Skeletal muscle cell (primary cell): ENCODE measurements around the gene SPANXN4.

Experiments
- DNase-seq: peaks from one replicate; pipeline ENCODE4 v3.0.0-alpha.2; 2010; ENCODE audit warnings: low read depth
- H3K4me3 ChIP-seq: 2 replicates; pipeline ENCODE4 v1.5.1; 2011; ENCODE audit warnings: low read depth, mild to moderate bottlenecking, control low read depth, low read length, moderate library complexity

Gene SPANXN4

GRCh38 chrX:143025628-143026027 lies at the start of gene SPANXN4:
Gene SPANXN4, plus strand, starts transcription at chrX:143025928. Its CDS starts 87 bp downstream, at chrX:143026015.
- no peak for DNase-seq

GRCh38 chrX:142977128-142977914 lies 48.4 kb upstream of the SPANXN4 start:
- no peak for DNase-seq
- H3K4me3 ChIP-seq: no peak overlapping the region

More at GRCh38 chrX:143025628-143026027, at the start of gene SPANXN4:
- H3K4me3 ChIP-seq: no peak within 1 kb of the TSS

DNA sequence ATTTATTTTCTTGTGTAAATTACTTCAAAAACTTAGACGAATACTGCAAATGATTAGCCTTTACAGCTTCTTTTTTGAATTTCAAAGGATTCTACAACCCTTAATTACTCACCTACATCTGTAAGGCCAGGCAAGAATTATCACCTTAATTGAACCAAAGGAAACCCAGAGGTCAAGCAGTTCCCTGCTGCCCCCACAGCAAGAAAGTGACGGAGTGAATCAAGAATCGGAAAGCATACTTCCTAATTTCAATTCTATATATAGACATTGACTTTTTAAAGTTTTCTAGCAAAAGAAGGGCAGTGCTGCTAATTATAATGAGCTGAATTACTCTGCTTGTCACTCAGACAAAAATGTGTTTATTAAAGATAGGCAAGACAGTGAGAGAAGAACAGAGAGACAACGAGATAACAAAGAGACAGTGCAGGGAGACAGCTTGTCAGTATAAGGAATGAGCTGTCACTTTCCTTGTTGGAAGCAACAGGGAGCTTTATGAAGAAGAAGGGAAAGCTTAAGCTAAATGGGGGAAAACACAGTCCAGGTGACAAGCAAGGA lies 47.5 kb upstream of the SPANXN4 start:
- no peak overlapping the region for H3K4me3 ChIP-seq
- no peak for DNase-seq

GRCh38 chrX:142982679-142983078 lies 43.0 kb upstream of the SPANXN4 start:
- DNase-seq: no peak

DNA sequence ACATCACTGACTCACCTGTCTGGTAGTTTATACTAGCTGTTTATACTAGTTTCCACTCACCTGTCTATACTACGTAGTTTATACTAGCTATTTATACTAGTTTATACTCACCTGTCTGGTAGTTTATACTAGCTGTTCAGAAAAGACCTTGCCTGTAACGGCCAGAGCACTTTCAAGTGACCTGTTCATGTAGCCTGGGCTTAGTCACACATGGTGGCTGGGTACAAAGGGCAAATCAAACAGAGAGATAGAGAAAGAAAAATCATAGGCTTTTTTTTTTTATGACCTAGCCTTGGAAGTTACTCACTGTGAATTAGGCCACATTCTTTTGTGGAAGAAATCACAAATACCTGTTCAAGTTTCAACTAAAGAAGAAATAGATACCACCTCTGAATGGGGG lies 30.7 kb upstream of the SPANXN4 start:
- DNase-seq: no peak
- no peak overlapping the region for H3K4me3 ChIP-seq

More at GRCh38 chrX:142982679-142983078, 43.0 kb upstream of the SPANXN4 start:
- H3K4me3 ChIP-seq: no peak overlapping the region

GRCh38 chrX:142998447-142999198 lies 27.1 kb upstream of the SPANXN4 start:
- DNase-seq: peak; percentile 40
- no peak overlapping the region for H3K4me3 ChIP-seq

- DNase-seq: peak; percentile 4
- H3K4me3 ChIP-seq: no peak overlapping the region
These were observed 26.5 kb upstream of the SPANXN4 start for GRCh38 chrX:142999199-142999701.

DNA sequence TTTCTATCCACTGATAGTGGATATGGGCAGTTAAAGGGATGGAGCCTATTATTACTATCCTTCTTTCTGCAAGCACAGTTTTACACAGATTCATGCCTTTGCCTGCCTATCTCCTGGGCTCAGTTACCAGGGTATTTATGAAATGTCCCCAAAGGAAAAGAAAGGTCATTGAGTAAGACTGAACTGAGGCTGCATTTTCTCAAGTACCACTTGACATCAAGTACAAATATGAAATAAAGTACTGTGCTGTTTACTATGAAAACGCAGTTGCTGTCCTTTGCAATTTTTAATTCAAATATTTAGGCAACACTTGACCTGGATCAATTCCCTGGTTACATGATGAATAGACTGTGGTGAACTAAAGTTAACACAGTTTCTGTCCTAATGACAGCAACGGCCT lies 23.5 kb upstream of the SPANXN4 start:
- H3K4me3 ChIP-seq: no peak overlapping the region
- DNase-seq: no peak

GRCh38 chrX:143017272-143017671 lies 8.5 kb upstream of the SPANXN4 start:
- DNase-seq: no peak
- no peak overlapping the region for H3K4me3 ChIP-seq

GRCh38 chrX:143027275-143027674 lies 1.5 kb downstream of the SPANXN4 start:
- H3K4me3 ChIP-seq: no peak overlapping the region
- no peak for DNase-seq

- no peak for DNase-seq
- no peak overlapping the region for H3K4me3 ChIP-seq
These were observed 21.8 kb downstream of the SPANXN4 start for GRCh38 chrX:143047511-143047910.

DNA sequence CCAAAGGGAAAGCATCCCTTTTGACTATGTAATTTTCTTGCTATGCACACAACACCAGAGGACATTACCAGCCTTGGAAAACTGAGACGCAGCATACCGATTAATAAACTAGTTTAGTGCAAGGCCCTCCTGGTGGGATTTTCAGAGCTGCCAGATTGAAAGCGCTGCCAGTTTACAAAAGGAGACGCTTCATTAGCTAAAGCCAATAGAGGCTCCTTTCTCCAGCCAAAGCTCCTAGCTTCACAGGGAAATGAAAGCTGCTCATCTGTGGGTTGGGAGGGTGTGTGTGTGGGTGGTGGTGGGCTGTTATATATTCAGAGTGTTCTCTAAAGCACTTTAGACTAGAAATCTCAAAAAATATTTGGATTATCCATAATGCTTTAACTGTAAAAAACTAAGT lies 32.4 kb downstream of the SPANXN4 start:
- no peak overlapping the region for H3K4me3 ChIP-seq
- DNase-seq: no peak

- H3K4me3 ChIP-seq: no peak overlapping the region
- DNase-seq: no peak
These were observed 55.5 kb downstream of the SPANXN4 start for GRCh38 chrX:143081231-143081630.

- no peak for DNase-seq
- no peak overlapping the region for H3K4me3 ChIP-seq
These were observed 56.8 kb downstream of the SPANXN4 start for GRCh38 chrX:143082537-143082936.
